Astrocyte (in vitro differentiated cells and primary cell): ENCODE data around the gene CTDP1.

Experiments
- CTCF ChIP-seq: IDR thresholded peaks from 2 replicates; pipeline ENCODE4 v1.5.1; 2011; ENCODE audit warnings: low read depth, mild to moderate bottlenecking, inconsistent platforms, low read length, moderate library complexity; ENCODE audit not compliant: insufficient read depth
- EZH2 ChIP-seq: IDR thresholded peaks from 2 replicates; pipeline ENCODE4 v1.6.1; 2012; ENCODE audit warnings: mild to moderate bottlenecking, low read length, inconsistent platforms; ENCODE audit not compliant: insufficient read depth

- TF ChIP-seq CTCF (no peak), EZH2 (no peak)
Observed at GRCh38 chr18:79760881-79761280, 81.3 kb downstream of the CTDP1 start.
